Loucy (cell line): ENCODE measurements around the gene ZNF782.

Experiments used
- H2AFZ ChIP-seq: fragments of 200-600 bp; sonication (generic); 2 replicates; pipeline ENCODE4 v1.6.0; 2016; ENCODE audit warnings: antibody characterized with exemption, mild to moderate bottlenecking, low read length, moderate library complexity
- H3F3A ChIP-seq: fragments of 200-600 bp; 2 replicates; pipeline ENCODE4 v1.6.0; 2016; ENCODE audit warnings: antibody characterized with exemption, low read depth, mild to moderate bottlenecking
- H3K27me3 ChIP-seq: fragments of 200-600 bp; sonication (generic); 2 replicates; pipeline ENCODE4 v1.6.1; 2014; ENCODE audit warnings: low read length, mild to moderate bottlenecking; ENCODE audit not compliant: insufficient read depth, poor library complexity, severe bottlenecking
- H3K36me3 ChIP-seq: fragments of 200-600 bp; sonication (generic); 2 replicates; pipeline ENCODE4 v1.6.1; 2016; ENCODE audit warnings: low read length; ENCODE audit not compliant: insufficient read depth
- H3K4me1 ChIP-seq: fragments of 200-600 bp; sonication (generic); 2 replicates; pipeline ENCODE4 v1.5.1; 2014; ENCODE audit warnings: low read length, mild to moderate bottlenecking; ENCODE audit not compliant: insufficient read depth, poor library complexity, severe bottlenecking
- H3K4me2 ChIP-seq: fragments of 200-600 bp; sonication (generic); 2 replicates; pipeline ENCODE4 v1.6.0; 2014; ENCODE audit warnings: antibody characterized with exemption, low read length, low read depth, mild to moderate bottlenecking; ENCODE audit not compliant: poor library complexity, severe bottlenecking
- H3K4me3 ChIP-seq: fragments of 200-600 bp; sonication (generic); 2 replicates; pipeline ENCODE4 v1.5.1; 2014; ENCODE audit warnings: low read length, mild to moderate bottlenecking, mixed read lengths; ENCODE audit not compliant: poor library complexity, severe bottlenecking
- H3K79me2 ChIP-seq: fragments of 200-600 bp; sonication (generic); 2 replicates; pipeline ENCODE4 v1.6.1; 2014; ENCODE audit warnings: low read length; ENCODE audit not compliant: insufficient read depth
- H3K9ac ChIP-seq: fragments of 200-600 bp; sonication (generic); 2 replicates; pipeline ENCODE4 v1.6.0; 2014; ENCODE audit warnings: mild to moderate bottlenecking, low read depth, low read length, moderate library complexity; ENCODE audit not compliant: poor library complexity, severe bottlenecking
- H3K9me2 ChIP-seq: fragments of 200-600 bp; sonication (generic); replicated peaks from 2 replicates; pipeline ENCODE4 v1.6.1; 2016; ENCODE audit warnings: low read depth, low read length, mixed read lengths
- H3K9me3 ChIP-seq: fragments of 200-600 bp; sonication (generic); 2 replicates; pipeline ENCODE4 v1.6.1; 2014; ENCODE audit warnings: mild to moderate bottlenecking, antibody characterized with exemption, low read length, low read depth; ENCODE audit not compliant: insufficient read depth
- H4K20me1 ChIP-seq: fragments of 200-600 bp; sonication (generic); 2 replicates; pipeline ENCODE4 v1.6.0; 2014; ENCODE audit warnings: antibody characterized with exemption, low read length, mild to moderate bottlenecking; ENCODE audit not compliant: insufficient read depth, poor library complexity, severe bottlenecking
- CTCF ChIP-seq: fragments of 200-600 bp; sonication (generic); conservative IDR thresholded peaks from 2 replicates; pipeline ENCODE4 v1.5.1; 2014; ENCODE audit warnings: mild to moderate bottlenecking, antibody characterized with exemption, low read length
- EZH2phosphoT487 ChIP-seq: fragments of 200-600 bp; IDR thresholded peaks from 2 replicates; pipeline ENCODE4 v1.6.1; 2018; ENCODE audit warnings: antibody characterized with exemption, mild to moderate bottlenecking, moderate library complexity, borderline replicate concordance

ZNF782 gene

GRCh38 chr9:96784021-96784420 lies 70.3 kb downstream of the ZNF782 start:
- Histone ChIP-seq H4K20me1 (no peaks in the 10 kb centered on the region), H3K4me3 (no peak overlapping the region), H3K36me3 (no peaks in the 10 kb centered on the region; the same call in 1 of the 2 replicates), H3K27me3 (no peaks in the 10 kb centered on the region), H3K9me3 (no peaks in the 10 kb centered on the region), H3F3A (no peaks in the 10 kb centered on the region), H3K9ac (no peak overlapping the region), H3K9me2 (no peaks in the 10 kb centered on the region), H3K79me2 (peaks cover 2% of the 10 kb centered on the region; the same call in 1 of the 2 replicates), H3K4me2 (no peak overlapping the region), H2AFZ (no peak overlapping the region), H3K4me1 (peaks cover 3% of the 10 kb centered on the region)
- TF ChIP-seq EZH2phosphoT487 (no peak), CTCF (no peak)

GRCh38 chr9:96782235-96782634 lies 72.1 kb downstream of the ZNF782 start:
- no peaks in the 10 kb centered on the region for H3F3A ChIP-seq
- no peaks in the 10 kb centered on the region for H3K9me2 ChIP-seq
- no peak overlapping the region for H3K4me3 ChIP-seq
- TF ChIP-seq CTCF (no peak), EZH2phosphoT487 (no peak)
- peaks cover 10% of the 10 kb centered on the region for H3K4me1 ChIP-seq
- H3K36me3 ChIP-seq = no peaks in the 10 kb centered on the region
- no peaks in the 10 kb centered on the region for H3K9me3 ChIP-seq
- no peaks in the 10 kb centered on the region for H3K27me3 ChIP-seq
- no peak overlapping the region for H3K9ac ChIP-seq
- H3K4me2 ChIP-seq = no peak overlapping the region
- no peak overlapping the region for H2AFZ ChIP-seq
- no peaks in the 10 kb centered on the region for H4K20me1 ChIP-seq
- H3K79me2 ChIP-seq = peaks cover 14% of the 10 kb centered on the region

- Histone ChIP-seq H3K4me2 (no peak overlapping the region), H2AFZ (no peak overlapping the region), H3K4me3 (no peak overlapping the region), H4K20me1 (no peaks in the 10 kb centered on the region), H3K9me3 (no peaks in the 10 kb centered on the region), H3K27me3 (no peaks in the 10 kb centered on the region), H3K79me2 (peaks cover 21% of the 10 kb centered on the region), H3F3A (no peaks in the 10 kb centered on the region), H3K9ac (no peak overlapping the region), H3K9me2 (no peaks in the 10 kb centered on the region), H3K4me1 (peaks cover 17% of the 10 kb centered on the region), H3K36me3 (no peaks in the 10 kb centered on the region)
- TF ChIP-seq CTCF (no peak), EZH2phosphoT487 (no peak)
Measured at GRCh38 chr9:96781552-96781951, 72.8 kb downstream of the ZNF782 start.
